ENCODE data around the gene GUK1. TPM values are rescaled to one million over a fixed set of nuclear protein-coding genes. Genes with fewer than 3 reads are reported as not detected.

GUK1 gene
- total RNA-seq, 2 experiments from 2014 or later: 294 to 304 TPM

- Mint-ChIP-seq H3K27me3 (no peaks in the 10 kb centered on the region), H3K36me3 (peaks cover 29% of the 10 kb centered on the region), H3K27ac (peak overlapping the region; percentile 64), H3K9me3 (no peaks in the 10 kb centered on the region), H3K4me1 (peaks cover 6% of the 10 kb centered on the region), H3K4me3 (peak overlapping the region; percentile 92)
- no peak for DNase-seq
Observed at GRCh38 chr1:228100822-228101613, 39.1 kb upstream of the GUK1 start.

DNA sequence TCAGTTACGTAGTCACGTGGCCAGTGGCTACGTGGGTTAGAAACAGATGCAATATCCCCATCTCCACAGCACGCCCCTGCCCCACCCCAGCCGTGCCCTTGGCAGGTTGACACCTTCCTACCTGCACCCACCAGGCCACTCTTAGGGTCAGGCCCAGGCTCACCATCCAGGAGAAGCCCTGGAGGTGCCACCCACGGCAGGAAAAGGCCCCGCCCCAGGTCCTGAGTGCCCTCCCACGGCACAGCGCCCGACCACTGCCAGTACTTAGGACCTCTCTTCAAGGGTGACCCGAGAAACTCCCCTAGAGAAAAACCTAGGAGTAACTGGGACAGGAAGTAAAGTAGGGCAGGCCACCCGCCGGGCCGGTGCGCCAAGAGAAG, 38.5 kb upstream of the GUK1 start:
- Mint-ChIP-seq H3K36me3 (peaks cover 27% of the 10 kb centered on the region), H3K4me3 (peak overlapping the region; percentile 92), H3K4me1 (peaks cover 6% of the 10 kb centered on the region), H3K9me3 (no peaks in the 10 kb centered on the region), H3K27me3 (no peaks in the 10 kb centered on the region), H3K27ac (peak overlapping the region; percentile 64)
- no peak for DNase-seq

DNA sequence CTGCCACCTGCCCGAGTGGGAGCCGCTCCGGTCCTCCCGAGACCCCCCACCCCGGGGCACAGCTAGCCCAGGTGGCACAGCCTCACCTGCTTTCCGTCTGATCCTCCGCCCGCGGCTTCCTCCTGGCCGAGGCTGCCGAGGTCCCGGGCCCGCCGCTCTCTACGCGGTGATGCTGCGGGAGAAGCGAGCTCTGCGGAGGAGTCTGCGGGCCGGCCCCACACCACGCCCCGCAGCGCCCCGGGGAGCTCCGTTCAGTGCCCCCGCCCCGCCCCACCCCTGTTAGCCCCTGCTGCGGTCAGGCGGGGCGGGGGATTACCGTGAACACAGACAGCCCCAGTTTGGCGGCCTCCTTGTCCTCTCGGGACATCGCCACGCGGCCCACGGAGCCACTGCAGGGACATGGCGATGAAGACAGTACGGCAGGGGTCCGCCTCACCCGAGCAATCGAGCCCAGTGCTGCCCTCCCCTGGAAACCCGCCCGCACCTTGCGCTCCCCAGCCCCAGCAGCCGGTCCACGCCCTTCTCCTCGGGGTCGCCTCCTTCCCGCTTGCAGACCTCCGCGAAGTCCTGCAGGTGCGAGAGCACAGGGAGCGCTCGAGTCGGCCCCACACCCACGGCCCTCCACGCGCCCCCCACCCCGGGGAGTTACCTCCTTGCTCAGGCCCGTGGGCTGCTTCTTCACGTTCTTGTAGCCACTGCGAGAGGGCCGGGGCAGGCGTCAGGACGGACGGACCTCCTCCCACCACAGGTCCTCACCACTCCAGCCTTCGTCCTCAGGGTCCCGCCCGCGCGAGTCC, 37.9 kb upstream of the GUK1 start:
- Mint-ChIP-seq H3K27ac (peak overlapping the region; percentile 62), H3K4me1 (peaks cover 6% of the 10 kb centered on the region), H3K27me3 (no peaks in the 10 kb centered on the region), H3K9me3 (no peaks in the 10 kb centered on the region), H3K36me3 (peaks cover 27% of the 10 kb centered on the region), H3K4me3 (peak overlapping the region; percentile 92)
- peak; percentile 69 for DNase-seq

GRCh38 chr1:228102791-228103620, 37.1 kb upstream of the GUK1 start, which contains the start of gene C1orf35:
Gene C1orf35, minus strand, starts transcription at chr1:228103325. Its CDS starts 98 bp downstream, at chr1:228103227.
- no peaks in the 10 kb centered on the region for H3K27me3 Mint-ChIP-seq
- peaks cover 9% of the 10 kb centered on the region for H3K4me1 Mint-ChIP-seq
- H3K9me3 Mint-ChIP-seq: no peaks in the 10 kb centered on the region
- H3K27ac Mint-ChIP-seq: peak within 1 kb of the TSS; percentile 92
- peak; percentile 96 for DNase-seq
- H3K36me3 Mint-ChIP-seq: peaks cover 21% of the 10 kb centered on the region
- H3K4me3 Mint-ChIP-seq: peak within 1 kb of the TSS; percentile 92

GRCh38 chr1:228104526-228105269, 35.4 kb upstream of the GUK1 start:
- Mint-ChIP-seq H3K27ac (peak overlapping the region; percentile 57), H3K9me3 (no peaks in the 10 kb centered on the region), H3K36me3 (peaks cover 12% of the 10 kb centered on the region), H3K4me1 (peaks cover 15% of the 10 kb centered on the region), H3K4me3 (peak overlapping the region; percentile 92), H3K27me3 (no peaks in the 10 kb centered on the region)
- no peak for DNase-seq

DNA sequence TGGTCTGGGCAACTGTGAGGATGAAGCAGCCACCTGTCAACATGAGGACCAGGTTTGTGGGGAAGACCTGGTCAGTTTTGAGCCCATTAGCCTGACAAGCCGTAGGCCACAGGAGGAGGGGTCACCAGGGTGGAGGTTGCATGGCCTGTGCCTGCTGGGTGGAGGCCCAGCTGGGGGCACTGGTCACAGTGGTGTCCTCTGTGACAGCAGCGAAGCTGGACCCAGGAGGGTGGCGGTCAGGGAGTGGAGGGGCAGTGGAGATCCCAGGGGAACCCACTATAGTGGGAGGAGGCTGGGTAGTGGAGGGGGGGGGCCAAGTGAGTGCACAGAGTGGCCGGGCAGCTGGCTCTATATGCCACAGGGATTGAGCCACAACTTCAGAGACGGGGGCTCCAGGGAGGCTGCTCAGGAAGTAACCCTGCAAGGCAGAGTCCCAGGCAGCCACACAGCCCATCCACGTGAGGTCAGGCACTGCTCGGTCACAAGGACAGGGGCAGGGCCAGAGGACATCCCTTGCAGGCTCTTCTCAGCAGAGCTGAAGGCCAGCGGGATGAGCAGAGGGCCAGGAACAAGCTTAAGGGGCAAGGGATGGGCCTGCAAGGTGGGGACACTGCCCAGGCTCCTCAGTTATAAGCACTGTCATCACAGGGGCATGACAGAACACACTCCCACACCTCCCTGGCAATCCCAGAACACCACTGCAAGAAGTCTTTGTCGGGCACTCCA, 34.6 kb upstream of the GUK1 start:
- no peaks in the 10 kb centered on the region for H3K9me3 Mint-ChIP-seq
- H3K27me3 Mint-ChIP-seq: no peaks in the 10 kb centered on the region
- no peak overlapping the region for H3K27ac Mint-ChIP-seq
- peaks cover 21% of the 10 kb centered on the region for H3K4me1 Mint-ChIP-seq
- no peak for DNase-seq
- H3K4me3 Mint-ChIP-seq: no peak overlapping the region
- H3K36me3 Mint-ChIP-seq: peaks cover 12% of the 10 kb centered on the region

GRCh38 chr1:228105996-228106799, 33.9 kb upstream of the GUK1 start:
- Mint-ChIP-seq H3K4me1 (peaks cover 21% of the 10 kb centered on the region), H3K36me3 (peaks cover 12% of the 10 kb centered on the region), H3K4me3 (no peak overlapping the region), H3K9me3 (no peaks in the 10 kb centered on the region), H3K27ac (peak overlapping the region; percentile 17), H3K27me3 (no peaks in the 10 kb centered on the region)
- DNase-seq: no peak

DNA sequence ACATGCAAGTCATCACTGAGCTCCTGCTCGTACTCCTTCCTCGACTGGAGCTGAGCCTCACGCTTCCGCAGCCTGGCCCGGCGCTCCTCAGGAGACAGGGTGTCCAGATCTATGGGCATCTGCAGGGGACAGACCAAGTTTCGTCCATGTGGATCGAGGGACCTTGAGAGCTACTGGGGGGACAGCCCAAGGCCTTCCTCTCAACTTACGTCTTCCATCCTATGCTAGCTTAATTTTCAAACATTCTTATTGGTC, 33.4 kb upstream of the GUK1 start:
- Mint-ChIP-seq H3K9me3 (no peaks in the 10 kb centered on the region), H3K27ac (no peak overlapping the region), H3K4me1 (peaks cover 17% of the 10 kb centered on the region), H3K27me3 (no peaks in the 10 kb centered on the region), H3K4me3 (no peak overlapping the region), H3K36me3 (peaks cover 7% of the 10 kb centered on the region)
- DNase-seq: no peak

DNA sequence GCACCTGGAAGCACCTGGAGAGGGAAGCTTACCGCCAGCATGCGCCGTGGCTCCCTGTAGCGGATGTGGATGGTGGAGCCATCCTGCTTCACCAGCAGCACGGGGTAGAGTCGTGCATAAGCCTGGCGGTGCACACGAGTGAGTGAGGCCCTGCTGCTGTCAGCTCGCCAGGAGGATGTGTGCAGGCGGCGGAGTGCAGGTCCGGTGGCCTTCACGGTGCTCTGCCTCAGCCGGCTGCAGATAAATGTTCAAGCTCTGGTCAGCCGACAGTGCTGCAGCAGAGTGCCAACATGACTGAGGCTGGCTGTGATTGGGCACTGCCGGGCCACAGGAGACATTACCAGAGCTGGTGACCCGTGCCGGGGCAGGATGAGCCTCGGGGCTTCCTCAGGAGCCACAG, 32.4 kb upstream of the GUK1 start:
- peak overlapping the region; percentile 16 for H3K27ac Mint-ChIP-seq
- peak overlapping the region; percentile 92 for H3K4me3 Mint-ChIP-seq
- no peak for DNase-seq
- H3K9me3 Mint-ChIP-seq: no peaks in the 10 kb centered on the region
- peaks cover 7% of the 10 kb centered on the region for H3K36me3 Mint-ChIP-seq
- H3K27me3 Mint-ChIP-seq: no peaks in the 10 kb centered on the region
- H3K4me1 Mint-ChIP-seq: peaks cover 17% of the 10 kb centered on the region

DNA sequence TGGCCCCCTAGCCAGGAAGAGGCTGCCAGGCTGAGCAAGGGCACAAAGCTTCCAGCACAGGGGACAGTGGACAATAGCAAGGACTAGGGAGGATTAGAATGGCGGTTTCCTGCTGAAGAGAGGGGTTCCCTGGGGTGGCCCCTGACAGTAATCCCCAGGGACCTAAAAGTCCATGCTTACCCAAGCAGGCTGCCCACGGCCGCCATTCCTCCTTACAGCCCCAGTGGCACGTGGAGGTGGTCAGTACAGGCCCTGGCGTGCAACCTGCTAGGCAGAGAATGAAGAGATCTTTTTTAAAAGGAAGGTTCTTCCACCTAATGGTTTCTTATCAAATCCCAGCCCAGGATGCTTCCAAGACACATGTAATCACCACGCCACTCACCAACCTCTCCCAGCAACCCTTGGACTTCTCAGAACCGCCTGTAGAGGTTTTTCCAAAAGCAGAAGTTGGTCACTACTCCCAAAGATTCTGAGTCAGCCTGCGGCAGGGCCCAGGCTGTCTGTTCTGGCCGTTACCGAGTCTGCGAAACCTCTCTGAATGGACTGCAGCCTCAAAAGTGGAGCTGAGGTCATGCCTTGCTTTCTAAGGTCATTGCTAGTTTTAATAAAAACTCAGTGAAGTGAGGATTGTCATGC, 31.9 kb upstream of the GUK1 start:
- Mint-ChIP-seq H3K4me3 (peak overlapping the region; percentile 92), H3K9me3 (no peaks in the 10 kb centered on the region), H3K27ac (peak overlapping the region; percentile 93), H3K4me1 (peaks cover 17% of the 10 kb centered on the region), H3K36me3 (peaks cover 7% of the 10 kb centered on the region), H3K27me3 (no peaks in the 10 kb centered on the region)
- no peak for DNase-seq

DNA sequence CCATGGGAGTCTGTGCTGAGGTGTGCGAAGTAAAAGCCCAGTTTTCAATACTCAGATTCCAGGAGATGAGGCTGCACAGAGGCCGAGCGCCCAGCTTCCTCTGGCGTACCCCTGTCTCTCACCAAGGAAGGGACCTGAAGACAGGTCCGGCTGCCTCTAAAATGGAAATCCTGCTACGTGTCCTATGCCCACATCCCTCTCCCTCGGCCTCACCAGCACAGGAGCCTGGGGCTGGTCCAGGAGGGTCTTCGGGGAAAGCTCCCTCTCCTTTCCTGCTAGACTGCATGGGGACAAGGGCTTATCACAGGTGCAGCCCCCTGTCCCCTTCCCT, 31.4 kb upstream of the GUK1 start:
- Mint-ChIP-seq H3K36me3 (peaks cover 2% of the 10 kb centered on the region), H3K27me3 (no peaks in the 10 kb centered on the region), H3K27ac (peak overlapping the region; percentile 93), H3K4me1 (peaks cover 17% of the 10 kb centered on the region), H3K9me3 (no peaks in the 10 kb centered on the region), H3K4me3 (peak overlapping the region; percentile 92)
- no peak for DNase-seq

GRCh38 chr1:228109073-228109961, 30.8 kb upstream of the GUK1 start, which contains the start of gene MRPL55:
Gene MRPL55, minus strand, starts transcription at chr1:228109299. Its CDS starts 1,039 bp downstream, at chr1:228108260.
- Mint-ChIP-seq H3K36me3 (peaks cover under 1% of the 10 kb centered on the region), H3K9me3 (no peaks in the 10 kb centered on the region), H3K27ac (peak within 1 kb of the TSS; percentile 93), H3K4me1 (peaks cover 15% of the 10 kb centered on the region), H3K27me3 (no peaks in the 10 kb centered on the region), H3K4me3 (peak within 1 kb of the TSS; percentile 92)
- peak; percentile 98 for DNase-seq

All from activated naive CD8-positive, alpha-beta T cell treated with anti-CD3 and anti-CD28 coated beads for 36 hours (primary cell).